ENCODE results near the gene APOBEC4.

DNA sequence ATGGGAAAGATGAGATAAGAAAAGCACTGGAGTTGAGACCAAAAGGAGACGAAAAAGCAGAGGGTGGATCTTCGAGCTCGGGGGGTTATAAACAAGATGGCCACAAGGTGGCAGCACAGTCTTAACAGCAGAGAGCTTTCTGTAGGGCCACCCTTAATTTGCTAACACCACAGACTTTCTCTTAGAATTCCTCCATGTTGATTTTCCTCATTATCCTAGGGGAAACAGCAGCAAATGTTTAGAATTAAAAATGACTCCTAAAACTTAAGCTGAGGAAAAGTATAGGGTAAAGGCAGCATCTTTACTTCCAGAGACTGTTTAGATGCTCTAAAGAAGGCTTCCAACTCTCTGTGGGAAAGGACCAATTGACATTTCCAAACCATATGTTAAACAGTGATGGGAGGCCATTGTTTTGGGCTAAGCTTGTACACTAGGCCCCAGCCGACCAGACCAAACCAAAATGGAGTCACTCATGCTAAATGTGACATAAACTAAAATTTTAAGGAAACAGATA is 2.5 kb upstream of the APOBEC4 start:
- TF ChIP-seq CTCF (IDR thresholded peaks at IDR 0.05) (peak; percentile 65 to 88 (median 79)), POLR2A (IDR thresholded peaks at IDR 0.05) (no peak)

Measured in body of pancreas (tissue), 4 donors.